ENCODE measurements around the gene PTPRA. TPM values are rescaled to one million over a fixed set of nuclear protein-coding genes. Genes with fewer than 3 reads are reported as not detected.

PTPRA gene
- total and polyA plus RNA-seq, 11 donors = 6.1 to 43.4 (median 24.9) TPM

- 79 to 86% (median 84%) methylated on average over 5 of the region's 5 CpGs for WGBS, 4 donors
- Histone ChIP-seq H3K27me3 (no peaks in the 10 kb centered on the region), H3K27ac (no peak overlapping the region), H3K4me1 (peaks cover 0 to 53% (median 7%) of the 10 kb centered on the region in 12 donors), H3K4me3 (no peak overlapping the region), H3K9me3 (no peaks in the 10 kb centered on the region), H3K36me3 (peaks cover 0 to 76% (median 67%) of the 10 kb centered on the region in 9 donors)
- intact Hi-C loops (cut with DNase I) = loop anchor here in 1 of 10 donors (10.0 kb wide), 1 partner anchor 113 kb away; the partner anchor contains the start of gene PTPRA
- TF ChIP-seq CTCF (IDR thresholded peaks at IDR 0.05) = no peak
- ATAC-seq = no peak
- DNase-seq = no peak
These were observed 114.6 kb downstream of the PTPRA start for GRCh38 chr20:2987861-2988260.

GRCh38 chr20:2991532-2991931 is 118.3 kb downstream of the PTPRA start:
- no peak overlapping the region for H3K4me3 ChIP-seq
- H3K4me1 ChIP-seq = peaks cover 0 to 17% (median 0%) of the 10 kb centered on the region in 12 donors
- H3K27ac ChIP-seq = no peak overlapping the region
- H3K36me3 ChIP-seq = peaks cover 0 to 100% (median 97%) of the 10 kb centered on the region in 9 donors
- DNase-seq (no peak), ATAC-seq (no peak)
- no peaks in the 10 kb centered on the region for H3K27me3 ChIP-seq
- 88 to 94% (median 91%) methylated on average over 5 of the region's 5 CpGs for WGBS, 4 donors
- intact Hi-C loops (cut with DNase I) = loop anchor here in 3 of 10 donors (5.0 to 10.0 kb wide), 3 partner anchors 234 to 457 kb away; partner anchors contain the start of gene TMC2 (in 1 of the 3)
- H3K9me3 ChIP-seq = no peaks in the 10 kb centered on the region
- TF ChIP-seq POLR2A (IDR thresholded peaks at IDR 0.05) (no peak), CTCF (IDR thresholded peaks at IDR 0.05) (no peak)

GRCh38 chr20:2993250-2993649 is 120.0 kb downstream of the PTPRA start:
- TF ChIP-seq POLR2A (IDR thresholded peaks at IDR 0.05) = no peak
- TF ChIP-seq CTCF (IDR thresholded peaks at IDR 0.05) = no peak
- intact Hi-C loops (cut with DNase I) = loop anchor here in 3 of 10 donors (5.0 to 10.0 kb wide), 3 partner anchors 236 to 458 kb away; partner anchors contain the start of gene TMC2 (in 1 of the 3)
- H3K27me3 ChIP-seq = no peaks in the 10 kb centered on the region
- 92 to 98% (median 95%) methylated on average over 2 of the region's 2 CpGs for WGBS, 4 donors
- no peak for DNase-seq
- no peaks in the 10 kb centered on the region for H3K4me1 ChIP-seq
- no peak overlapping the region for H3K27ac ChIP-seq
- peaks cover 0 to 92% (median 82%) of the 10 kb centered on the region in 9 donors for H3K36me3 ChIP-seq
- no peak for ATAC-seq
- no peak overlapping the region for H3K4me3 ChIP-seq
- no peaks in the 10 kb centered on the region for H3K9me3 ChIP-seq

- H3K36me3 ChIP-seq = peaks cover 0 to 84% (median 64%) of the 10 kb centered on the region in 9 donors
- no peaks in the 10 kb centered on the region for H3K27me3 ChIP-seq
These were observed 122.5 kb downstream of the PTPRA start for GRCh38 chr20:2995796-2996195.

More at GRCh38 chr20:2995796-2996195, 122.5 kb downstream of the PTPRA start:
- TF ChIP-seq POLR2A (IDR thresholded peaks at IDR 0.05) = no peak
- TF ChIP-seq CTCF (IDR thresholded peaks at IDR 0.05) = no peak
- intact Hi-C loops (cut with DNase I) = loop anchor here in 4 of 10 donors (5.0 to 10.0 kb wide), 4 partner anchors 238 to 473 kb away; partner anchors contain the start of gene TMC2 (in 1 of the 4)
- no peaks in the 10 kb centered on the region for H3K9me3 ChIP-seq
- DNase-seq = no peak
- ATAC-seq = no peak
- no peak overlapping the region for H3K4me3 ChIP-seq
- no peak overlapping the region for H3K27ac ChIP-seq
- WGBS, 4 donors = 82 to 86% (median 84%) methylated on average over 2 of the region's 2 CpGs
- H3K4me1 ChIP-seq = no peaks in the 10 kb centered on the region

Measured in heart left ventricle (tissue), 16 donors.